AG04450 (cell line): ENCODE results near the gene SPI1. TPM values are rescaled to one million over a fixed set of nuclear protein-coding genes. Genes with fewer than 3 reads are reported as not detected.
A peak's percentile ranks its signal among the peaks of the same experiment; 100 is the strongest.

ENCODE experiments used
- CTCF ChIA-PET: fragments of 300-600, 350-600 bp; formaldehyde crosslinking; extraction: SDS; loops from one replicate; lab custom pipeline; 2022; ENCODE audit warnings: antibody characterized with exemption, inconsistent platforms; lab: Charles Lee
- POLR2A ChIA-PET: fragments of 350-600 bp; formaldehyde crosslinking; extraction: SDS; loops from one replicate; lab custom pipeline; 2021; ENCODE audit warnings: antibody characterized with exemption, inconsistent platforms; lab: Yijun Ruan, JAX
- DNase-seq: peaks from one replicate; pipeline ENCODE4 v3.0.0-alpha.2; 2011; ENCODE audit warnings: low read depth, low spot score
- H3K27ac ChIP-seq: one replicate; pipeline ENCODE4 v1.5.1; 2012; ENCODE audit warnings: low read depth, low read length, control low read depth
- H3K27me3 ChIP-seq: one replicate; pipeline ENCODE4 v1.6.0; 2012; ENCODE audit warnings: low read length; ENCODE audit not compliant: control insufficient read depth, insufficient read depth
- H3K4me3 ChIP-seq: 2 replicates; pipeline ENCODE4 v1.5.1; 2011; ENCODE audit warnings: mild to moderate bottlenecking, low read depth, low read length, control low read depth
- H3K9me3 ChIP-seq: 2 replicates; pipeline ENCODE4 v1.5.1; 2012; ENCODE audit warnings: low read length; ENCODE audit not compliant: control insufficient read depth, insufficient read depth
- CTCF ChIP-seq: IDR thresholded peaks from 2 replicates; pipeline ENCODE4 v1.5.1; 2011; ENCODE audit warnings: low read depth, low read length, control low read depth, inconsistent platforms
- polyA plus RNA-seq: library from polyadenylated mRNA; depleted of rRNA; stranded (reverse); fragments of >200 nt; gene quantifications from 2 replicates; pipeline ENCODE4 v1.2.3, GENCODE V29; 2011

SPI1 gene
- polyA plus RNA-seq, 1 experiment, result not detected

GRCh38 chr11:47395223-47396048 lies 17.1 kb upstream of the SPI1 start:
- POLR2A ChIA-PET, result no interaction called here

GRCh38 chr11:47394322-47395222 lies 16.2 kb upstream of the SPI1 start:
- no peak for DNase-seq

More at GRCh38 chr11:47395223-47396048, 17.1 kb upstream of the SPI1 start:
- no peaks in the 10 kb centered on the region for H3K27me3 ChIP-seq
- H3K9me3 ChIP-seq, result no peaks in the 10 kb centered on the region; the same call in 1 of the 2 replicates
- DNase-seq, result no peak
- H3K4me3 ChIP-seq, result no peak overlapping the region
- CTCF ChIA-PET, result no interaction called here
- no peak for TF ChIP-seq CTCF
- H3K27ac ChIP-seq, result no peak overlapping the region

GRCh38 chr11:47394050-47394321 lies 15.6 kb upstream of the SPI1 start:
- TF ChIP-seq CTCF, result no peak
- peak overlapping the region; percentile 89 for H3K27ac ChIP-seq
- ChIA-PET CTCF (interaction anchor here (0.7 to 3.4 kb wide), 3 partner anchors 20 to 215 kb away, joined by 3 to 31 read pairs (median 5); no protein-coding TSS in a partner anchor), POLR2A (interaction anchor here (1.0 kb wide), 1 partner anchor 13 kb away, joined by 3 read pairs; no protein-coding TSS in a partner anchor)
- no peaks in the 10 kb centered on the region for H3K27me3 ChIP-seq
- H3K4me3 ChIP-seq, result no peak overlapping the region
- H3K9me3 ChIP-seq, result no peaks in the 10 kb centered on the region; the same call in 1 of the 2 replicates
- DNase-seq, result no peak

More at GRCh38 chr11:47394322-47395222, 16.2 kb upstream of the SPI1 start:
- POLR2A ChIA-PET, result no interaction called here
- Histone ChIP-seq H3K4me3 (no peak overlapping the region), H3K27ac (no peak overlapping the region), H3K9me3 (no peaks in the 10 kb centered on the region; the same call in 1 of the 2 replicates), H3K27me3 (no peaks in the 10 kb centered on the region)
- TF ChIP-seq CTCF, result no peak
- CTCF ChIA-PET, result interaction anchor here (3.4 kb wide), 1 partner anchor 20 kb away, joined by 31 read pairs; no protein-coding TSS in a partner anchor

- no peak for TF ChIP-seq CTCF
- Histone ChIP-seq H3K27ac (peak overlapping the region; percentile 89), H3K9me3 (no peaks in the 10 kb centered on the region; the same call in 1 of the 2 replicates), H3K4me3 (no peak overlapping the region), H3K27me3 (no peaks in the 10 kb centered on the region)
- CTCF ChIA-PET, result interaction anchor here (0.5 to 3.4 kb wide), 6 partner anchors 18 to 214 kb away, joined by 3 to 31 read pairs (median 4); no protein-coding TSS in a partner anchor
- peak; percentile 53 for DNase-seq
- POLR2A ChIA-PET, result interaction anchor here (0.6 to 2.3 kb wide), 3 partner anchors 14 to 57 kb away, joined by 3 to 9 read pairs (median 7); partner anchors contain the start of gene SLC39A13
These were observed 15.1 kb upstream of the SPI1 start for GRCh38 chr11:47393163-47394049.
